ENCODE data around the gene INVS.

INVS gene

DNA sequence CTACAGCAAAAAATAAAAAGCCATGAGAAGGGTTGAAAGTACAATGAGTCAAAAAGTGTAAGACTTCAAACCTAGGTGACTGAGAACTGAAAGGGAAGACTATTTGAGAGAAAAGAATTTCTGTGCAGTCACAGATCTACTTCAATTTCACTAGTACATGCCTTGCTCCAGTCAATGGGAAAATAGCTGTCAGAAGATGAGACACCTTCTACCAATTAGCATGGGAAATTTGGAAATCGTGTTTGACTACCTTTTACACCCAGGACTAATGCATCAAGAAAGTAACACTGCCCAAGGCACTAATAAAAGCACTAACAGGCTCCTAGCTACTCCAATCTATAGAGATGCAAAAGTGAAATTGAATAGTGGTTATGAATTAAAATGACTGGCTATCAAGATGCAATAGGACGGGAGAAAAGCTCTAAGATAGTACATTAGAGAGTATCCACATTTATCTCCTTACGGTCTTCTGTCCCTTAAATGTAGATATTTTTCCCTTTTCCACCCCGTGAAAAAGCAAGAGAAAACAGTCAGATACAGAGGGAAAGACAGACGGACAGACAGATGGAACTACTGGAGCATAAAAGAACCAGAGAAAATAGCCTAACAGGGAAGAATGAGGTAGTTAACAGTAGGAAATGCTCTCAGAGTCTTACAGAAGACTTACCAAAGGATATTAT lies 15.5 kb upstream of the INVS start:
- H3K4me3 ChIP-seq (ENCODE audit: low read depth, low read length, poor library complexity, severe bottlenecking): peak overlapping the region; percentile 57
- H3F3A ChIP-seq (ENCODE audit: insufficient read depth, low read length): peaks cover 19% of the 10 kb centered on the region
- no peak overlapping the region for H2AFZ ChIP-seq (ENCODE audit: low read length)
- H3K4me2 ChIP-seq (ENCODE audit: low read length): peak overlapping the region; percentile 71
- peak overlapping the region; percentile 54 for H3K9ac ChIP-seq (ENCODE audit: low read length)
- no peaks in the 10 kb centered on the region for H3K27me3 ChIP-seq (ENCODE audit: insufficient read depth, low read length)
- peaks cover 96% of the 10 kb centered on the region for H3K79me2 ChIP-seq (ENCODE audit: insufficient read depth, low read length)
- no peak for TF ChIP-seq EZH2 (IDR thresholded peaks at IDR 0.05; ENCODE audit: borderline replicate concordance, low read length)
- TF ChIP-seq, protein P1, sequence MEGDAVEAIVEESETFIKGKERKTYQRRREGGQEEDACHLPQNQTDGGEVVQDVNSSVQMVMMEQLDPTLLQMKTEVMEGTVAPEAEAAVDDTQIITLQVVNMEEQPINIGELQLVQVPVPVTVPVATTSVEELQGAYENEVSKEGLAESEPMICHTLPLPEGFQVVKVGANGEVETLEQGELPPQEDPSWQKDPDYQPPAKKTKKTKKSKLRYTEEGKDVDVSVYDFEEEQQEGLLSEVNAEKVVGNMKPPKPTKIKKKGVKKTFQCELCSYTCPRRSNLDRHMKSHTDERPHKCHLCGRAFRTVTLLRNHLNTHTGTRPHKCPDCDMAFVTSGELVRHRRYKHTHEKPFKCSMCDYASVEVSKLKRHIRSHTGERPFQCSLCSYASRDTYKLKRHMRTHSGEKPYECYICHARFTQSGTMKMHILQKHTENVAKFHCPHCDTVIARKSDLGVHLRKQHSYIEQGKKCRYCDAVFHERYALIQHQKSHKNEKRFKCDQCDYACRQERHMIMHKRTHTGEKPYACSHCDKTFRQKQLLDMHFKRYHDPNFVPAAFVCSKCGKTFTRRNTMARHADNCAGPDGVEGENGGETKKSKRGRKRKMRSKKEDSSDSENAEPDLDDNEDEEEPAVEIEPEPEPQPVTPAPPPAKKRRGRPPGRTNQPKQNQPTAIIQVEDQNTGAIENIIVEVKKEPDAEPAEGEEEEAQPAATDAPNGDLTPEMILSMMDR (IDR thresholded peaks at IDR 0.05; ENCODE audit: low read length): no peak
- H3K9me3 ChIP-seq (ENCODE audit: low read length): no peaks in the 10 kb centered on the region
- no peaks in the 10 kb centered on the region for H3K9me2 ChIP-seq (ENCODE audit: low read depth, low read length)
- peak overlapping the region; percentile 91 for H3K27ac ChIP-seq (ENCODE audit: low read depth, low read length, poor library complexity, severe bottlenecking)
- no peaks in the 10 kb centered on the region for H4K20me1 ChIP-seq (ENCODE audit: insufficient read depth, low read length)
- peaks cover 98% of the 10 kb centered on the region for H3K4me1 ChIP-seq (ENCODE audit: insufficient read depth, low read length, severe bottlenecking)
- H3K36me3 ChIP-seq (ENCODE audit: insufficient read depth, low read length): no peaks in the 10 kb centered on the region

DNA sequence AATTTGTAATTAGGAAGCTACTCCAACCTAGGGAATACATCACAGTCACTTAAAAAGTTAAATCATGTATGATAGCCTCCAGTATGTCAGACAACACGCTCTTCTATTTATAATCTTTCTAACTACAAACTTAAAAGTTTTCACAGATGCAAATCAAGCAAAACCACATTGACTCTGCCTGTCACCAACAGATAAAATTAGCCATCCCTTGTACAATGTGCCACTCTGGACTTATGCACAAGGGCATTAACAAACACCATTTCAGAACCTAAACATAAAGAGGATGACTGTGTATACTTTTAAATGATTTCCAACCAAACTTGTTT lies 15.0 kb upstream of the INVS start:
- Histone ChIP-seq H3F3A (ENCODE audit: insufficient read depth, low read length) (peaks cover 19% of the 10 kb centered on the region), H4K20me1 (ENCODE audit: insufficient read depth, low read length) (no peaks in the 10 kb centered on the region), H3K4me1 (ENCODE audit: insufficient read depth, low read length, severe bottlenecking) (peaks cover 99% of the 10 kb centered on the region), H2AFZ (ENCODE audit: low read length) (no peak overlapping the region), H3K27ac (ENCODE audit: low read depth, low read length, poor library complexity, severe bottlenecking) (peak overlapping the region; percentile 91), H3K9me3 (ENCODE audit: low read length) (no peaks in the 10 kb centered on the region), H3K9ac (ENCODE audit: low read length) (peak overlapping the region; percentile 54), H3K36me3 (ENCODE audit: insufficient read depth, low read length) (no peaks in the 10 kb centered on the region), H3K4me3 (ENCODE audit: low read depth, low read length, poor library complexity, severe bottlenecking) (peak overlapping the region; percentile 57), H3K9me2 (ENCODE audit: low read depth, low read length) (no peaks in the 10 kb centered on the region), H3K4me2 (ENCODE audit: low read length) (peak overlapping the region; percentile 71), H3K79me2 (ENCODE audit: insufficient read depth, low read length) (peaks cover 96% of the 10 kb centered on the region), H3K27me3 (ENCODE audit: insufficient read depth, low read length) (no peaks in the 10 kb centered on the region)
- TF ChIP-seq, protein P1 (IDR thresholded peaks at IDR 0.05; ENCODE audit: low read length): no peak
- no peak for TF ChIP-seq EZH2 (IDR thresholded peaks at IDR 0.05; ENCODE audit: borderline replicate concordance, low read length)

DNA sequence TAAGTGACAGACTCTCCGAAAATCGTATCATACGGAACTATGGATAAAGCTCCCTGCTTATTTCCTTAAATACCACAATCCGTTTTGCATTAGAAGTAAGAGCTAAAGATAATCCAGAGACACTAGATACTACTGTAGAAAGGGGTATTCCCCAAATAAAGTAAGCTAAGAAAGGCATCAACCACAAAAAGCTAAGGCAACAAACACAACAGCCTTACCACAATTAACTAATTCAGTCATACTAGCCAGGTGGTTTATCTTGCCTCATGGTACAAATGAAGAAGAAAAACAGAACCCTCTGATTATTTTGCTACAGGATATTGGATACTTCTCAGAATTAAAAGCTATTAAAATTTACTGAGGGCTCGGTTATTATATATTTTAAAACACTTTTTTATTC lies 14.3 kb upstream of the INVS start:
- H3K27ac ChIP-seq (ENCODE audit: low read depth, low read length, poor library complexity, severe bottlenecking): peak overlapping the region; percentile 91
- H4K20me1 ChIP-seq (ENCODE audit: insufficient read depth, low read length): no peaks in the 10 kb centered on the region
- H3K4me3 ChIP-seq (ENCODE audit: low read depth, low read length, poor library complexity, severe bottlenecking): peak overlapping the region; percentile 57
- H3K36me3 ChIP-seq (ENCODE audit: insufficient read depth, low read length): no peaks in the 10 kb centered on the region
- peaks cover 98% of the 10 kb centered on the region for H3K4me1 ChIP-seq (ENCODE audit: insufficient read depth, low read length, severe bottlenecking)
- H3K9ac ChIP-seq (ENCODE audit: low read length): peak overlapping the region; percentile 54
- TF ChIP-seq EZH2 (IDR thresholded peaks at IDR 0.05; ENCODE audit: borderline replicate concordance, low read length): no peak
- TF ChIP-seq, protein P1 (IDR thresholded peaks at IDR 0.05; ENCODE audit: low read length): no peak
- peaks cover 96% of the 10 kb centered on the region for H3K79me2 ChIP-seq (ENCODE audit: insufficient read depth, low read length)
- H3K4me2 ChIP-seq (ENCODE audit: low read length): peak overlapping the region; percentile 71
- H3K27me3 ChIP-seq (ENCODE audit: insufficient read depth, low read length): no peaks in the 10 kb centered on the region
- H2AFZ ChIP-seq (ENCODE audit: low read length): no peak overlapping the region
- peaks cover 19% of the 10 kb centered on the region for H3F3A ChIP-seq (ENCODE audit: insufficient read depth, low read length)
- no peaks in the 10 kb centered on the region for H3K9me2 ChIP-seq (ENCODE audit: low read depth, low read length)
- H3K9me3 ChIP-seq (ENCODE audit: low read length): no peaks in the 10 kb centered on the region

All from OCI-LY1 (cell line).